Mesothelial cell of epicardium (in vitro differentiated cells): ENCODE measurements around the gene DKK3. TPM values are rescaled to one million over a fixed set of nuclear protein-coding genes. Genes with fewer than 3 reads are reported as not detected.

Experiments
- DNase-seq, 2 experiments: peaks; one replicate each; pipeline ENCODE4 v3.0.0; 2021; ENCODE audit warnings: low spot score in 2 of 2; ENCODE audit not compliant: unreplicated experiment in 2 of 2
- H3K27ac Mint-ChIP-seq: 2 replicates; pipeline ENCODE4 v1.8.0; 2021; ENCODE audit warnings: mixed read lengths
- H3K27me3 Mint-ChIP-seq: 2 replicates; pipeline ENCODE4 v1.8.0; 2021; ENCODE audit warnings: low read depth, mixed read lengths
- H3K36me3 Mint-ChIP-seq: 2 replicates; pipeline ENCODE4 v1.8.0; 2021; ENCODE audit warnings: mixed read lengths
- H3K4me1 Mint-ChIP-seq: 2 replicates; pipeline ENCODE4 v1.8.0; 2021; ENCODE audit warnings: mixed read lengths
- H3K4me3 Mint-ChIP-seq: 2 replicates; pipeline ENCODE4 v1.8.0; 2021; ENCODE audit warnings: mild to moderate bottlenecking, moderate library complexity, mixed read lengths
- H3K9me3 Mint-ChIP-seq: 2 replicates; pipeline ENCODE4 v1.8.0; 2021; ENCODE audit warnings: mixed read lengths
- CTCF ChIP-seq: fragments of 200-600 bp; sonication (generic); IDR thresholded peaks from one replicate; pipeline ENCODE4 v1.5.0; 2021; ENCODE audit warnings: antibody characterized with exemption; ENCODE audit not compliant: unreplicated experiment
- total RNA-seq: library from RNA; stranded (reverse); gene quantifications from 3 replicates; pipeline ENCODE4 v1.2.1, GENCODE V29; 2021

The DKK3 gene
- total RNA-seq, 1 donor from 2014 or later, result 29.7 TPM

GRCh38 chr11:12052676-12053605 lies 44.5 kb upstream of the DKK3 start:
- no peaks in the 10 kb centered on the region for H3K27me3 Mint-ChIP-seq
- no peak for TF ChIP-seq CTCF
- peaks cover 8% of the 10 kb centered on the region for H3K9me3 Mint-ChIP-seq
- no peak overlapping the region for H3K4me3 Mint-ChIP-seq
- no peaks in the 10 kb centered on the region for H3K36me3 Mint-ChIP-seq
- no peaks in the 10 kb centered on the region for H3K4me1 Mint-ChIP-seq
- H3K27ac Mint-ChIP-seq, result no peak overlapping the region
- DNase-seq, result no peak

GRCh38 chr11:12051287-12051662 lies 42.8 kb upstream of the DKK3 start:
- no peak overlapping the region for H3K27ac Mint-ChIP-seq
- no peak for TF ChIP-seq CTCF
- no peak for DNase-seq
- H3K9me3 Mint-ChIP-seq, result peaks cover 4% of the 10 kb centered on the region
- H3K4me1 Mint-ChIP-seq, result no peaks in the 10 kb centered on the region
- no peak overlapping the region for H3K4me3 Mint-ChIP-seq
- no peaks in the 10 kb centered on the region for H3K36me3 Mint-ChIP-seq
- no peaks in the 10 kb centered on the region for H3K27me3 Mint-ChIP-seq

- TF ChIP-seq CTCF, result no peak
- no peak for DNase-seq
- Mint-ChIP-seq H3K36me3 (no peaks in the 10 kb centered on the region), H3K4me3 (no peak overlapping the region), H3K27ac (no peak overlapping the region), H3K9me3 (peaks cover 4% of the 10 kb centered on the region), H3K27me3 (no peaks in the 10 kb centered on the region), H3K4me1 (no peaks in the 10 kb centered on the region)
Measured at GRCh38 chr11:12050470-12051286, 42.3 kb upstream of the DKK3 start.

GRCh38 chr11:12048936-12049790 lies 40.7 kb upstream of the DKK3 start:
- H3K27ac Mint-ChIP-seq, result no peak overlapping the region
- peaks cover 4% of the 10 kb centered on the region for H3K9me3 Mint-ChIP-seq
- H3K27me3 Mint-ChIP-seq, result no peaks in the 10 kb centered on the region
- no peaks in the 10 kb centered on the region for H3K36me3 Mint-ChIP-seq
- peaks cover 4% of the 10 kb centered on the region for H3K4me1 Mint-ChIP-seq
- DNase-seq, result no peak
- TF ChIP-seq CTCF, result no peak
- H3K4me3 Mint-ChIP-seq, result no peak overlapping the region

GRCh38 chr11:12046636-12047236 lies 38.3 kb upstream of the DKK3 start:
- Mint-ChIP-seq H3K27ac (no peak overlapping the region), H3K36me3 (no peaks in the 10 kb centered on the region), H3K4me3 (no peak overlapping the region), H3K9me3 (peaks cover 3% of the 10 kb centered on the region), H3K4me1 (peaks cover 8% of the 10 kb centered on the region), H3K27me3 (no peaks in the 10 kb centered on the region)
- DNase-seq, result no peak
- no peak for TF ChIP-seq CTCF
